Astrocyte (in vitro differentiated cells and primary cell): ENCODE measurements around the gene NECTIN3. TPM values are rescaled to one million over a fixed set of nuclear protein-coding genes. Genes with fewer than 3 reads are reported as not detected.

Source experiments
- DNase-seq: peaks from one replicate; pipeline ENCODE4 v3.0.0-alpha.2; 2010; ENCODE audit warnings: low read depth
- FAIRE-seq: peaks from 2 replicates; lab custom pipeline; 2011; peaks lifted over from hg19 to GRCh38; lab: Jason Lieb, UNC
- H2AFZ ChIP-seq: 2 replicates; pipeline ENCODE4 v1.6.0; 2012; ENCODE audit warnings: low read depth, low read length, inconsistent platforms
- H3K27ac ChIP-seq: 2 replicates; pipeline ENCODE4 v1.5.1; 2011; ENCODE audit warnings: low read depth, low read length, inconsistent platforms
- H3K27me3 ChIP-seq: 2 replicates; pipeline ENCODE4 v1.6.0; 2011; ENCODE audit warnings: low read length, inconsistent platforms; ENCODE audit not compliant: insufficient read depth
- H3K36me3 ChIP-seq: 2 replicates; pipeline ENCODE4 v1.5.1; 2011; ENCODE audit warnings: low read length, inconsistent platforms; ENCODE audit not compliant: insufficient read depth
- H3K4me1 ChIP-seq: 2 replicates; pipeline ENCODE4 v1.5.1; 2011; ENCODE audit warnings: low read length, inconsistent platforms; ENCODE audit not compliant: insufficient read depth
- H3K4me2 ChIP-seq: 2 replicates; pipeline ENCODE4 v1.6.0; 2012; ENCODE audit warnings: low read length, inconsistent platforms
- H3K4me3 ChIP-seq: 2 replicates; pipeline ENCODE4 v1.5.1; 2011; ENCODE audit warnings: low read depth, mild to moderate bottlenecking, low read length, inconsistent platforms; ENCODE audit not compliant: insufficient read depth
- H3K79me2 ChIP-seq: 2 replicates; pipeline ENCODE4 v1.6.0; 2012; ENCODE audit warnings: mild to moderate bottlenecking, low read length, inconsistent platforms; ENCODE audit not compliant: insufficient read depth
- H3K9ac ChIP-seq: 2 replicates; pipeline ENCODE4 v1.6.0; 2012; ENCODE audit warnings: mild to moderate bottlenecking, low read length, inconsistent platforms
- H3K9me3 ChIP-seq: 2 replicates; pipeline ENCODE4 v1.5.1; 2012; ENCODE audit warnings: low read depth, mild to moderate bottlenecking, low read length, inconsistent platforms; ENCODE audit not compliant: insufficient read depth
- H4K20me1 ChIP-seq: 2 replicates; pipeline ENCODE4 v1.6.0; 2012; ENCODE audit warnings: low read length, inconsistent platforms; ENCODE audit not compliant: insufficient read depth
- H3K27ac Mint-ChIP-seq: one replicate; pipeline ENCODE4 v1.8.0; 2021; ENCODE audit warnings: mild to moderate bottlenecking, mixed read lengths; ENCODE audit not compliant: unreplicated experiment
- H3K27me3 Mint-ChIP-seq: one replicate; pipeline ENCODE4 v1.8.0; 2021; ENCODE audit warnings: low read depth, mixed read lengths; ENCODE audit not compliant: unreplicated experiment
- H3K36me3 Mint-ChIP-seq: one replicate; pipeline ENCODE4 v1.8.0; 2021; ENCODE audit warnings: low read depth, mixed read lengths; ENCODE audit not compliant: unreplicated experiment
- H3K4me1 Mint-ChIP-seq: one replicate; pipeline ENCODE4 v1.8.0; 2021; ENCODE audit warnings: low read depth, mixed read lengths; ENCODE audit not compliant: unreplicated experiment
- H3K4me3 Mint-ChIP-seq: one replicate; pipeline ENCODE4 v1.8.0; 2021; ENCODE audit warnings: mild to moderate bottlenecking, moderate library complexity, mixed read lengths; ENCODE audit not compliant: unreplicated experiment
- H3K9me3 Mint-ChIP-seq: one replicate; pipeline ENCODE4 v1.8.0; 2021; ENCODE audit warnings: mild to moderate bottlenecking, mixed read lengths; ENCODE audit not compliant: unreplicated experiment
- EZH2 ChIP-seq: IDR thresholded peaks from 2 replicates; pipeline ENCODE4 v1.6.1; 2012; ENCODE audit warnings: mild to moderate bottlenecking, low read length, inconsistent platforms; ENCODE audit not compliant: insufficient read depth
- total RNA-seq: library from RNA; stranded (reverse); gene quantifications from 2 replicates; pipeline ENCODE4 v1.2.1, GENCODE V29; 2021
- TF ChIP-seq, protein P1 (sequence below): IDR thresholded peaks from 2 replicates; pipeline ENCODE4 v1.5.1; 2011; ENCODE audit warnings: low read depth, mild to moderate bottlenecking, inconsistent platforms, low read length, moderate library complexity; ENCODE audit not compliant: insufficient read depth

The NECTIN3 gene
- total RNA-seq, 1 donor from 2014 or later, result 67.1 TPM

DNA sequence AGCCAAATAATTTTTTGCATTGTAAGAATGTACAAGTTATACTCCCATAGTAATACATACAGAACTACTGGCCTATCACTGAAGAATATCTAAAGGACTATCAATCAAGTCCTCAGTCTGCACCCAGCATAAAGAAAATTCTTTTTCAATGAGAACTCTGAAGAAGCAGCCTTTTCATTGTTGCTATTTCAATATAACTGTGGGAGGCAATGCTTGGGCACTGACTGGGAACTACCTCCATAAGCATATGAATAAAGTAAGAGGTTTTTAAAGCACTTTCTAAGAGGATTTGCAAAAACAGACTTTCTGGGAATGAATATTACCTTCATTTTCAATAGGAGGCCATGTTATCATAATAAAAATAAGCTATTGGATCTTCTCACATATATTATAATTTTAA, 24.6 kb upstream of the NECTIN3 start:
- H3K27me3 ChIP-seq, result no peaks in the 10 kb centered on the region
- Mint-ChIP-seq H3K27ac (no peak overlapping the region), H3K27me3 (no peaks in the 10 kb centered on the region), H3K36me3 (no peaks in the 10 kb centered on the region), H3K4me3 (no peak overlapping the region), H3K9me3 (no peaks in the 10 kb centered on the region), H3K4me1 (peaks cover 9% of the 10 kb centered on the region)
- no peaks in the 10 kb centered on the region for H3K4me1 ChIP-seq
- H3K79me2 ChIP-seq, result no peaks in the 10 kb centered on the region
- no peaks in the 10 kb centered on the region for H3K36me3 ChIP-seq
- no peak overlapping the region for H3K27ac ChIP-seq
- no peaks in the 10 kb centered on the region for H3K9me3 ChIP-seq
- no peak overlapping the region for H3K9ac ChIP-seq
- DNase-seq (no peak), FAIRE-seq (no peak)
- no peak overlapping the region for H2AFZ ChIP-seq
- no peak overlapping the region for H3K4me2 ChIP-seq
- H3K4me3 ChIP-seq, result no peak overlapping the region
- TF ChIP-seq, protein P1, sequence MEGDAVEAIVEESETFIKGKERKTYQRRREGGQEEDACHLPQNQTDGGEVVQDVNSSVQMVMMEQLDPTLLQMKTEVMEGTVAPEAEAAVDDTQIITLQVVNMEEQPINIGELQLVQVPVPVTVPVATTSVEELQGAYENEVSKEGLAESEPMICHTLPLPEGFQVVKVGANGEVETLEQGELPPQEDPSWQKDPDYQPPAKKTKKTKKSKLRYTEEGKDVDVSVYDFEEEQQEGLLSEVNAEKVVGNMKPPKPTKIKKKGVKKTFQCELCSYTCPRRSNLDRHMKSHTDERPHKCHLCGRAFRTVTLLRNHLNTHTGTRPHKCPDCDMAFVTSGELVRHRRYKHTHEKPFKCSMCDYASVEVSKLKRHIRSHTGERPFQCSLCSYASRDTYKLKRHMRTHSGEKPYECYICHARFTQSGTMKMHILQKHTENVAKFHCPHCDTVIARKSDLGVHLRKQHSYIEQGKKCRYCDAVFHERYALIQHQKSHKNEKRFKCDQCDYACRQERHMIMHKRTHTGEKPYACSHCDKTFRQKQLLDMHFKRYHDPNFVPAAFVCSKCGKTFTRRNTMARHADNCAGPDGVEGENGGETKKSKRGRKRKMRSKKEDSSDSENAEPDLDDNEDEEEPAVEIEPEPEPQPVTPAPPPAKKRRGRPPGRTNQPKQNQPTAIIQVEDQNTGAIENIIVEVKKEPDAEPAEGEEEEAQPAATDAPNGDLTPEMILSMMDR, result no peak
- TF ChIP-seq EZH2, result no peak
- no peaks in the 10 kb centered on the region for H4K20me1 ChIP-seq

DNA sequence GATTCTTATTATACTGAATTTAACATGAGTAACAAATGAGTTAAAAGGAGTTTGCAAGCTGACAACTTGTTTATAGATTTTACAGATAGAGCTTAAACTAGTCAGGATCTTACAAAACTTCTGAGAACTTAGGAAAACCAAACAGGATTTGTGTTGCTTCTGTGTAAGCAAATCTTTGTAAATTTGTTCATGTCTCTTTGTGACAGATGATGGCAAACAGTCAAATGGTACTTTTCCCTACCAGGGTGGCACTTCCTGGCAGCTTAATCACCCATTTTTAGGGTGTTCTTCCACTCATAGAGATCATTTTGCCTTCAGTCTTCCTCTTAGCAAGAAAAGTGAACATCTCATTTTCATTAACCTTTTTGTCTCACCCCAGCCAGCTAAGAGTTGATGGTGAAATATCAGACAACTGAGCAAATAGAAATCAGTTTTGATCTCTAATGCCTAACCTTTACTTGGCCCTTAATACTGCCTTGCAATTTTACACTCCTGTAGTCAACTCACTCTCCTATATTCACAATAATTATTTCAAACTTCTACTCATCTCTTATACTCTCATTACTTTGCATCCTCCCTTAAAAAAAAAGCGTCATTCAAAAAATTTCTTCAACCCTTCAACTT, 23.7 kb upstream of the NECTIN3 start:
- H4K20me1 ChIP-seq, result no peaks in the 10 kb centered on the region
- Mint-ChIP-seq H3K36me3 (no peaks in the 10 kb centered on the region), H3K27me3 (no peaks in the 10 kb centered on the region), H3K27ac (peak overlapping the region; percentile 29), H3K4me1 (peaks cover 9% of the 10 kb centered on the region), H3K4me3 (no peak overlapping the region), H3K9me3 (no peaks in the 10 kb centered on the region)
- H3K4me3 ChIP-seq, result no peak overlapping the region
- no peaks in the 10 kb centered on the region for H3K4me1 ChIP-seq
- no peaks in the 10 kb centered on the region for H3K27me3 ChIP-seq
- no peak overlapping the region for H3K4me2 ChIP-seq
- H3K79me2 ChIP-seq, result no peaks in the 10 kb centered on the region
- H3K27ac ChIP-seq, result no peak overlapping the region
- H3K9me3 ChIP-seq, result no peaks in the 10 kb centered on the region
- FAIRE-seq, result peak; percentile 5
- no peak overlapping the region for H2AFZ ChIP-seq
- no peaks in the 10 kb centered on the region for H3K36me3 ChIP-seq
- no peak for DNase-seq
- TF ChIP-seq, protein P1, result no peak
- TF ChIP-seq EZH2, result no peak
- no peak overlapping the region for H3K9ac ChIP-seq

DNA sequence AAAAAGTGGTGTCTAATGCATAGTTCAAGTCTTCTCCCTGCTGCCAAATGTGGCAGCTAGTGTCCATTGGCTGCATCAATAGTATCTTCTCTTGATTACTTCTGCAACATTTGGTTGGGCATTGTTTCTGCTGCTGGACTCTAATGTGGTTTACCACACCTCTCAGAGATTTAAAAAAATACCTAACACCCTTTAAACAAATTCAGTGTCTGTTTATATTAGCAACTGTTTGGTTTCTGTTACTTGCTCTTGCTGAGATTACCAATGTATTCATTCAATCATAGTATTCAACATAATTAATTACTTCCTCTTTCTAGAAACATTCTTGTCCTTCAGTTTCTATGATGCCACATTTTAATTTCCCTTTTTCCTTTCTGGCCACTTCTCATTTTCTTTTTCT, 20.3 kb upstream of the NECTIN3 start:
- Mint-ChIP-seq H3K27me3 (no peaks in the 10 kb centered on the region), H3K4me1 (no peaks in the 10 kb centered on the region), H3K27ac (no peak overlapping the region), H3K9me3 (no peaks in the 10 kb centered on the region), H3K36me3 (no peaks in the 10 kb centered on the region), H3K4me3 (no peak overlapping the region)
- Histone ChIP-seq H2AFZ (no peak overlapping the region), H3K27ac (no peak overlapping the region), H3K9ac (no peak overlapping the region), H3K36me3 (no peaks in the 10 kb centered on the region), H3K79me2 (no peaks in the 10 kb centered on the region), H4K20me1 (no peaks in the 10 kb centered on the region), H3K4me1 (no peaks in the 10 kb centered on the region), H3K9me3 (no peaks in the 10 kb centered on the region), H3K4me2 (no peak overlapping the region), H3K27me3 (no peaks in the 10 kb centered on the region), H3K4me3 (no peak overlapping the region)
- TF ChIP-seq, protein P1, result no peak
- TF ChIP-seq EZH2, result no peak
- DNase-seq (no peak), FAIRE-seq (no peak)
